Fibroblast of lung (primary cell): ENCODE results near the gene TRPV2. TPM values are rescaled to one million over a fixed set of nuclear protein-coding genes. Genes with fewer than 3 reads are reported as not detected.

ENCODE experiments used
- DNase-seq, 2 donors: peaks; one replicate each; pipeline versions ENCODE4 v3.0.0 to v3.0.0-alpha.2; 2010; ENCODE audit warnings: low read depth in 2 of 2
- H2AFZ ChIP-seq: 2 replicates; pipeline ENCODE4 v1.5.1; 2012; ENCODE audit warnings: low read length, control low read depth, inconsistent platforms
- H3K27ac ChIP-seq: 2 replicates; pipeline ENCODE4 v1.5.1; 2011; ENCODE audit warnings: low read length, control low read depth; ENCODE audit not compliant: insufficient read depth
- H3K27me3 ChIP-seq: 2 replicates; pipeline ENCODE4 v1.5.1; 2011; ENCODE audit warnings: mild to moderate bottlenecking, low read length; ENCODE audit not compliant: control insufficient read depth, insufficient read depth
- H3K36me3 ChIP-seq: 2 replicates; pipeline ENCODE4 v1.5.1; 2011; ENCODE audit warnings: low read length; ENCODE audit not compliant: control insufficient read depth, insufficient read depth
- H3K4me1 ChIP-seq: 2 replicates; pipeline ENCODE4 v1.5.1; 2011; ENCODE audit warnings: low read length; ENCODE audit not compliant: control insufficient read depth, insufficient read depth; ENCODE audit errors: extremely low read depth
- H3K4me2 ChIP-seq: 2 replicates; pipeline ENCODE4 v1.5.1; 2011; ENCODE audit warnings: low read length, control low read depth; ENCODE audit not compliant: insufficient read depth; ENCODE audit errors: extremely low read depth
- H3K4me3 ChIP-seq, 4 experiments: fragments of 200-600 bp in 1 of 4; sonication (generic) in 1 of 4; replicated peaks in 1 of 4; 2 replicates each; pipeline ENCODE4 v1.5.1; 2011 to 2016; ENCODE audit warnings: low read length in 4 of 4, low read depth in 3 of 4, mild to moderate bottlenecking in 3 of 4, control low read depth in 2 of 4, inconsistent platforms in 1 of 4, mixed read lengths in 1 of 4; ENCODE audit not compliant: insufficient read depth in 1 of 4; ENCODE audit errors: control extremely low read depth in 1 of 4
- H3K79me2 ChIP-seq: 2 replicates; pipeline ENCODE4 v1.5.1; 2012; ENCODE audit warnings: mild to moderate bottlenecking, low read length, inconsistent platforms; ENCODE audit not compliant: control insufficient read depth, insufficient read depth
- H3K9ac ChIP-seq: 2 replicates; pipeline ENCODE4 v1.5.1; 2011; ENCODE audit warnings: mild to moderate bottlenecking, low read length, control low read depth; ENCODE audit not compliant: insufficient read depth
- H3K9me3 ChIP-seq: 2 replicates; pipeline ENCODE4 v1.5.1; 2012; ENCODE audit warnings: low read depth, low read length; ENCODE audit not compliant: control insufficient read depth, insufficient read depth
- H4K20me1 ChIP-seq: 2 replicates; pipeline ENCODE4 v1.5.1; 2011; ENCODE audit warnings: low read length; ENCODE audit not compliant: control insufficient read depth, insufficient read depth; ENCODE audit errors: extremely low read depth
- CTCF ChIP-seq, 2 donors: IDR thresholded peaks in 1 of 2; conservative IDR thresholded peaks in 1 of 2; 1 replicate in 1 of 2; 2 replicates in 1 of 2; pipeline ENCODE4 v1.5.1; 2011 to 2012; ENCODE audit warnings: low read length in 2 of 2, control low read depth in 1 of 2, inconsistent platforms in 1 of 2, low read depth in 1 of 2, mild to moderate bottlenecking in 1 of 2
- EZH2 ChIP-seq: IDR thresholded peaks from 2 replicates; pipeline ENCODE4 v1.5.1; 2012; ENCODE audit warnings: low read length, control low read depth, mild to moderate bottlenecking; ENCODE audit errors: missing control alignments
- polyA plus RNA-seq, 2 donors: library from polyadenylated mRNA; depleted of rRNA in 1 of 2; stranded (reverse) in 1 of 2; unstranded in 1 of 2; fragments of >200 nt; gene quantifications; 2 replicates each; pipeline ENCODE4 v1.2.1, GENCODE V29; 2011 to 2012; ENCODE audit warnings: missing spikeins in 1 of 2
- total RNA-seq: library from RNA; depleted of rRNA; stranded (reverse); fragments of >200 nt; gene quantifications from 2 replicates; pipeline ENCODE4 v1.2.1, GENCODE V29; 2014

Gene TRPV2
- total and polyA plus RNA-seq, 2 donors (not counting 1 experiment from before 2014, with no cell fraction given) = 68.6 to 74.5 TPM

- peaks cover 2% of the 10 kb centered on the region for H3K36me3 ChIP-seq
- DNase-seq = no peak
- no peak overlapping the region for H3K4me3 ChIP-seq
- H3K79me2 ChIP-seq = no peaks in the 10 kb centered on the region
- H3K27ac ChIP-seq = no peak overlapping the region
- H2AFZ ChIP-seq = no peak overlapping the region
- no peak overlapping the region for H3K9ac ChIP-seq
- no peaks in the 10 kb centered on the region for H3K27me3 ChIP-seq
- TF ChIP-seq CTCF (conservative IDR thresholded peaks at IDR 0.05 in 1 of 2, IDR thresholded peaks at IDR 0.05 in 1 of 2; ENCODE audit: low read depth in 1 of 2, low read length in 2 of 2) (no peak), EZH2 (no peak)
- no peak overlapping the region for H3K4me2 ChIP-seq
- no peaks in the 10 kb centered on the region for H3K4me1 ChIP-seq
- H3K9me3 ChIP-seq = no peaks in the 10 kb centered on the region
- no peaks in the 10 kb centered on the region for H4K20me1 ChIP-seq
Measured at GRCh38 chr17:16459271-16459670, 43.9 kb downstream of the TRPV2 start.

- Histone ChIP-seq H4K20me1 (no peaks in the 10 kb centered on the region), H3K27me3 (no peaks in the 10 kb centered on the region), H3K4me1 (no peaks in the 10 kb centered on the region), H3K79me2 (no peaks in the 10 kb centered on the region), H3K27ac (no peak overlapping the region), H3K4me2 (no peak overlapping the region), H2AFZ (no peak overlapping the region), H3K4me3 (no peak overlapping the region), H3K36me3 (peaks cover 2% of the 10 kb centered on the region), H3K9me3 (no peaks in the 10 kb centered on the region), H3K9ac (no peak overlapping the region)
- DNase-seq = no peak
- TF ChIP-seq CTCF (conservative IDR thresholded peaks at IDR 0.05 in 1 of 2, IDR thresholded peaks at IDR 0.05 in 1 of 2; ENCODE audit: low read depth in 1 of 2, low read length in 2 of 2) = no peak
Measured at GRCh38 chr17:16459855-16460550, 44.6 kb downstream of the TRPV2 start.

- Histone ChIP-seq H3K79me2 (no peaks in the 10 kb centered on the region), H3K4me2 (no peak overlapping the region), H3K36me3 (peaks cover 2% of the 10 kb centered on the region), H3K4me1 (no peaks in the 10 kb centered on the region), H2AFZ (no peak overlapping the region), H3K9me3 (no peaks in the 10 kb centered on the region), H3K27me3 (no peaks in the 10 kb centered on the region), H4K20me1 (no peaks in the 10 kb centered on the region), H3K4me3 (no peak overlapping the region), H3K27ac (no peak overlapping the region), H3K9ac (no peak overlapping the region)
- no peak for TF ChIP-seq EZH2
- no peak for TF ChIP-seq CTCF (conservative IDR thresholded peaks at IDR 0.05 in 1 of 2, IDR thresholded peaks at IDR 0.05 in 1 of 2; ENCODE audit: low read depth in 1 of 2, low read length in 2 of 2)
- DNase-seq = no peak
Measured at GRCh38 chr17:16460796-16461605, 45.6 kb downstream of the TRPV2 start.
